Measurements from ENCODE around the gene TTC33.
A peak's percentile ranks its signal among the peaks of the same experiment; 100 is the strongest.
"Not testable (repeated sequence)": the region's sequence is repeated elsewhere in the genome, so short reads cannot be mapped to it uniquely, and the experiment has no call there.

Gene TTC33

DNA sequence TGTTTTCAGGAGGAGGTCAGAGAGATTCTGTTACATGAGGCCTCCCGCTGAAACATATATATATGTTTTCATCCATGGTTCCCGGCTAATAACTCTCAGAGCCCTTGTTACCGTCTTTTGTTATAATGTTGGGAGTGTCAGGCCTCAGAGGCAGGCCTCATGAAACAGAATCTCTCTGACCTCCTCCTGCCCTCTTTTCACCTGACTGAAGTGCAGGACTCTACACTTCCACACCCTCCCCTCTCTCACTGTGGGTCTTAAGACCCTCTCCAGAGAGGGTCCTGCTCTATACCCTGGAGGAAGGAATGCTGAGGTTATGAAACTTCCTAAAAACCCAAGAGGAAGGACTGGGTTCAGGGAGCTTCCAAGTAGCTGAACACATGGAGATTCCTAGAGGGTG is 104.6 kb downstream of the TTC33 start:
- DNase-seq: no peak

DNA sequence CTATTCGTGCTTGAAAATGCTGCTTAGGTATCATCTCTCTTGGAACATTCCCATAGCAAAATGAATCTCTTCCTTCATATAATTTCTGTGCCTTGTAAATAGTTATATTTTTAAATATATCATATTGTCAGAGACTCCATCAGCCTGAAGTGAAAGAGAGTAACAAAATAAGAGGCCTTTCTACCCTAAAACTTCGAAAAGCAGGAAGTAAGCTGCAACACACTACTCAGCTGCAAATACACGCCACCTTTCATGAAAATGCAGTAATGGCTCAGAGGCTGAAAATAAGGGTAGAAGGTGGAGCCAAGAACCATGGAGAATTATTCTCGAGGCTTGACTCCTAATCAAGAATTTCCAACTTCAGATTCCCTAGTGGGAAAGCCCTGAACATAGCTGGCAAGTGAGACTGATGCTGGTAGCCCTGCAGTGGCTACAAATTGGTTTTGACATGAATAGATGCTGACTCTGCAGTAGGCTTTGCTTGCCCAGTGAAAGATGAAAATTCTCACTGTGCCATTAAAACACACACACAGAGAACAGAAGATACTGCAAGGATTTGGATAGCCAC is 106.2 kb downstream of the TTC33 start:
- no peak for DNase-seq

DNA sequence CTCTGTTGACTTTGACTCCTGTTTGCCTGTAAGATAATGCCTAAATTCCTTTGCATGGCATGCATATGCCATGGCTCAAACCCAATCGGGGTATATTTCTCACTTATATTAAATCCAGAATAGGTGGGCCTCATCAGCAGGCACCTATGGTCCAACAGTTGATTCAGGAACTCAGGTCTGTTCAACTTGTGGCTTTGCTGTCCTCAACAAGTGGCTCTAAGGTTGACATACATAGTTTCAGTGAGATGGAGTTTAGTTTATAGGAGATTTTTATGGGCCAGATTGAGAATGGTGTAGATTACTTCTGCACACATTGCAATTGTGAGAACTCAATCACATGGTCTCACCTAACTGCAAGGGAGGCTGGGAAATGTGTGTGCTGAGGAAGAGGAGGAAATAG is 107.6 kb downstream of the TTC33 start:
- DNase-seq: no peak

DNA sequence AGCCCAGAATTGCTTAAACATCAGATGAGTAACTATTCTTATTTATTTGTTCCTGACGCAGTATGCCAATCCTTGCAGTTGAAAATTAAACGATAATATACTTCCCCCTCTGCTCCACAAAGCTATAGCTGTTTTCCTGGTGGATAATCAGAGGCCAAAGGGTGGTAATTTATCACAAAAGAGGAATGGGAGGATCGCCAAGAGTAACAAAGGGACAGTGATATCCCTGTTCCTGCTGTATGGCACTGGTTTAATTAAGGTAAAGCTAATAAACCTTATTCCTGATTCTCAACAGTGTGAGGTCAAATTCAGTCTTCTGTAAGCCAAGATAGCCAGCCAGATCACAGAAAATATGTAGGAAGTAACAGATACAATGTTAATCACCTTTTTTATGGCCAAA is 109.5 kb downstream of the TTC33 start:
- DNase-seq: no peak

DNA sequence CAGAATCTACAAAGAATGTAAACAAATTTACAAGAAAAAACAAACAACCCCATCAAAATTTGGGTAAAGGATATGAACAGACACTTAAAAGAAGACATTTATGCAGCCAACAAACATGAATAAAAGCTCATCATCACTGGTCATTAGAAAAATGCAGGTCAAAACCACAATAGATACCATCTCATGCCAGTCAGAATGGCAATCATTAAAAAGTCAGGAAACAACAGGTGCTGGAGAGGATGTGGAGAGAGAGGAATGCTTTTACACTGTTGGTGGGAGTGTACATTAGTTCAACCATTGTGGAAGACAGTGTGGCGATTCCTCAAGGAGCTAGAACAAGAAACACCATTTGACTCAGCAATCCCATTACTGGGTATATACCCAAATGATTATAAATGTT is 116.2 kb downstream of the TTC33 start:
- DNase-seq: not testable (repeated sequence)

DNA sequence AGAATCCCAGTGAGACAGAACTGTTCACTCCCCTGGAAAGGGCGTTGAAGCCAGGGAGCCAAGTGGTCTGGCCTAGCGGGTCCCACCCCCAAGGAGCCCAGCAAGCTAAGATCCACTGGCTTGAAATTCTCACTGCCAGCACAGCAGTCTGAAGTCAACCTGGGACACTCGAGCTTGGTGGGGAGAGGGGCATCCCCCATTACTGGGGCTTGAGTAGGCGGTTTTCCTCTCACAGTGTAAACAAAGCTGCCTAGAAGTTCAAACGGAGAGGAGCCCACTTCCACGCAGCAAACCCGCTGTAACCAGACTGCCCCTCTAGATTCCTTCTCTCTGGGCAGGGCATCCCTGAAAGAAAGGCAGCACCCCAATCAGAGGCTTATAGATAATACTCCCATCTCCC is 121.2 kb downstream of the TTC33 start:
- DNase-seq: no peak

DNA sequence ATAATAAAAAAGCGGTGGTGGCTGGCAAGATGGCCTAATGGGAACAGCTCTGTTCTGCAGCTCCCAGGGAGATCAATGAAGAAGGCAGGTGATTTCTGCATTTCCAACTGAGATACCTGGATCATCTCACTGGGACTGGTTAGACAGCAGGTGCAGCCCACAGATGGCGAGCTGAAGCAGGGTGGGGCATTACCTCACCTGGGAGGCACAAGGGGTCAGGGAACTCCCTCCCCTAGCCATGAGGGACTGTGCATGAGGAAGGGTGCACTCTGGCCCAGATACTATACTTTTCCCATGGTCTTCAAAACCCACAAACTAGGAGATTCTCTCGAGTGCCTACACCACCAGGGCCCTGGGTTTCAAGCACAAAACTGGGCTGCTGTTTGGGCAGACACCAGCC is 121.6 kb downstream of the TTC33 start:
- no peak for DNase-seq

DNA sequence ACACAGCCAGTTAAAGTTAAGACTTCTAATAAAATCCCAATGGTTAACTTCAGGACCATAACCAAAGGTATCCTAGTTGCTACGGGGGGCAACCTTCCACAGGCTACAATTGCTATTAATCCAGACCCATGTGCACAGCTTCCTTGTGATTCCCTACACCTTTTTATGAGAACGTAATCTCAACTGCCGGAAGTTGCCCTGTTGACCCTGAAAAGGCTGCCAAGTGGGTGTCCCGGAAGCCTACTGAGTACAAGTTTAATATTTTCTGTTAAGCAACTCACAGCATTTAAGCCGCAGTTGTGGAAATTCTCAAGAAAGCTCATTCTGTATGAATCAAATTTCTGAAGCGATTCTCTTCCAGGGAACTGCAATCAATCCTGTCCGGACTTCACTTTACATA is 124.5 kb downstream of the TTC33 start:
- DNase-seq: no peak

DNA sequence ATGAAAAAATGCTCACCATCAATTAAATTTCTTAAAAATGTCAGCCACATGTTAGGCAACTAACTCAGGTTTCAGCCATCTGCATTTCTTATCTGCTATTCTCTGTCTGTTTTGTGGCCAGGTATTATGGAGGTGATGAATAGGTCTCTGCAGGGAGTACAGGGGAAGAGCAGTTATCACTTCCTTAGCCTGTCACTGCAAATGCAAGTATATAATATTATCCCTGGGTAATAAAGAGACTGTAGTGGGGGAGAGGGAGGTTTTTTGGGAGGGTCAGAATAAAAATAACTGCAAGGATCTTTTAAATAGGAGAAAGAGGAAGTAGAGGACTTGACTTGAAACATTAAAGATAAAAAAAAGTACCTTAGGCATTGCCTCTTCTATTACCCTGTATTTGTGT is 125.6 kb downstream of the TTC33 start:
- peak in 1 of 2 donors; percentile 77 for DNase-seq

DNA sequence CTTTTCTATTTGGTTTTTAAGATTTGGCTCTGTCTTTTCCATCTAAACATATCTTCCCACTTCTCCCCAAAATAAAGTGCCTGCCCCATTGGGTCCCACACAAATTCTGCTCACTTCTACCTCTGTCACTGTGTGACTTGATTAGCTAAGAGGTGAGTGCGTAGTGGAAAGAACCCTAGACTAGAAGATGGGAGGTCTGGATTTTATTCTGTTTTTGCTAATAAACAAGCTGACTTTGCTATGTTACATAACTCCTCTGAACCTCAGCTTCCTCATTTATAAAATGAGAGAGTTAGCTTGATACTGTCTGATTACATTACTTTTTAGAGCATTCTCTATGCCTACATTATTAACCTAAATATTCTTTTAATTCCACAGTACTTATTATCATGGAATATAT is 127.4 kb downstream of the TTC33 start:
- DNase-seq: peak in 1 of 2 donors; percentile 90

DNA sequence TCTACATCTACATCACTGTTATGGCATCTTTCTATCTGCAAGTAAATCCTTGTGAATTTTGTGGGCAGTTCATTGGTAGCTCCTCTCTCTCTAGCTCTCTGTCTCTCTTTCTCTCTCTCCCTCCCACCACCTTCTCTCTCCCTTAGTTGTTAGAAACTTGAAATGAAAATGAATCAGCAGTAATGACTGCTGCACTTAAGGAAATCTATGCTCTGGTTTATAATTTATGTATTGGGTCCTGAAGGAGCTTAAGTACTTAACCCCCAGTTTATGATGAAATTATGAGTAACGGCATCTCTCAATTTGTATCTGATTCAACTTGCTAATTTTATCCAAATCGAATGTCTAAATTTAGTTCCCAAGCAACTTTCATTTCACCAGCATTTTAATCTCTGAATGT is 128.1 kb downstream of the TTC33 start:
- no peak for DNase-seq

DNA sequence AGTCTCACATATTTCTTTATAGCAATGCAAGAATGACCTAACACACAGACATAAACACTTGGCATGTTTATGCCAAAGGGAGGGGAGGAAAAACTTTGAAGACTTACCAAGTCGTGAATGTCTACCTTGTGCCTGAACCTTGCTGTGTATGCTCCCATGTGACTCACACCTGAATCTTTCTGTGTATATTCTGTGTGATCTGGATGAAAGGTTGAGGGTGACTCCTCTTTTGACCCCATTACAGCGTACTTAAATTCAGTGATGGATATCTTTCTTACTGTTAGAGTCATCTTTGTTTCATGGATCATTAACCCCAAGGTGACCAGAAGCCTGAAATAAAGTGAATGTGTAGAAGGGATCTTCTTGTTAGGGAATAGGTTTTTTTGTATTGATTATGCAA is 129.0 kb downstream of the TTC33 start:
- no peak for DNase-seq

DNA sequence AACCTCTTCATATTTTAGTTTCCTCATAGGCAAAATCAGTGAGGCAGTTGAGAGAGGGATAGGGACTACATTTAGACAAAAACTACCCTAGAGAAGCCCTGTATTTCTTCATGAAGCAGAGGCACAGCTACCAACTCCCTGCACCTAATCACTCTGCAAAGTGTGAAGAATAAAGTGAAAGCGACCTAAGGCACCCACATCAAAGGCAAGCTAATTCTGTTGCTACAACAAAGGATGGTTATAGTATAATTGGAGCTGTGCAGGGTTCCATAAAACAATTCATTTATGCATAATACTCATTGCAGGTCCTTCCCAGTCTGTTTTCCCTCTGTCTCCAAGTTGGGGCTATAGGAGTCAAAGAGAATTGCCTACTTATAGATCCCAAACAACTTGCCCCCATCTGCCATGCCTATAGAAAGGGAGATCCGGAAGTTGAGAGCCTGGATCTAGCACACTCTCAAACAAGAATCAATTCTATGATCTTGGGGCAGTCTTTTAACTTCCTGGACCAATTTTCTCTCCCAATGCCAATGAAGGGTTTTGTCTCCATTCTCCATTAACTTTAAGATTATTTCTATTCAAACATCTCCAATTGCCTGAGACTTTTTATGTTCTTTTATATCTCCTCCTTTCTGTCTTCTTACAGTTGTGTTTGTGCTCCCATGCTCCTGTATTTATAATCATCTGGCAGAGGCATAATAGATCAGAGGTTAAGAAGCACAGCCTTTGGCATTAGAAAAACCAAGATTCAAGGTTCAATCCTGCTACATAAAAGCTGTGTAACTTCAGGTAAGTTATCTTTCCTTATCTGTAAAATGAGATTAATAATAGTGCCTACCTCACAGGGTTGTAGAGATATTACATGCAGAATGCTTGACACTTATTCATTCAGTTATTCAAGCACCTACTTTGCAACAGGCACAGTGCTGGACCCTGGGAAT is 132.0 kb downstream of the TTC33 start:
- no peak for DNase-seq

DNA sequence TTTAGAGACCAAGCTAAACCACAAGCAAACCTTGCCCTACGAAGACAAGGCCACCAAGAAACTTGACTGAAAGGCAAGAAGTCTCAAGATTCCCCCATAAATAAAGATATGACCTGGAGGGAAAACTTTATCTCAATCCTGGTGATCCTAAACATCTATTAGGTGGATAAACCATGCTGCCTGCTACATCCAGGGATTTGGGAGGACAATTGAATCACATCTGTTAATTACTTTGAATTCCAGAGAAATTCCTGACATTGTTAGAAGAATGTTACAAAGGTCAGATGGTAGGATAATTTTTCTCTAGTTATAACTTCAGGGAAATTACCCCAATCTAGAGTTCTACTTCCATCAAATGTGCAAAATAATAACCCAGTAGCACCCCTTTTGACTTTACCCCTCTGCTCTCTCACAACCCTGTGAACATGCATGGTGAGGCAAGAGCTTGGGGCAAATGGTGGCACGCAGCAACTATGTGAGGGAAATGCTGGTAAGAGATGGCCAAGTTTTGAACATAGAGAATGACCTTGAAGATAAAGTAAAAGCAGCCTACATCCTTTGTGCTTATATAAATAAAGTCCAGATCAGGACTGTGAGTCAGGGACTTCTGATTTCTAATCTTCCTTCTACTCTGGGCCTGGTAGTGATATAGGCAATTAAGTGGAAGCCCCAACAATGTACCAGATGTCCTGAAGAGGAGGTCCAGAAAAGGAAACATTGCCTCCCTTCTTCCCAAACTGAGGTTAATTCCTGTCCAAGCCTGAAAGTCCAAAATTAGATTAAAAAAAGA is 133.1 kb downstream of the TTC33 start:
- no peak for DNase-seq

DNA sequence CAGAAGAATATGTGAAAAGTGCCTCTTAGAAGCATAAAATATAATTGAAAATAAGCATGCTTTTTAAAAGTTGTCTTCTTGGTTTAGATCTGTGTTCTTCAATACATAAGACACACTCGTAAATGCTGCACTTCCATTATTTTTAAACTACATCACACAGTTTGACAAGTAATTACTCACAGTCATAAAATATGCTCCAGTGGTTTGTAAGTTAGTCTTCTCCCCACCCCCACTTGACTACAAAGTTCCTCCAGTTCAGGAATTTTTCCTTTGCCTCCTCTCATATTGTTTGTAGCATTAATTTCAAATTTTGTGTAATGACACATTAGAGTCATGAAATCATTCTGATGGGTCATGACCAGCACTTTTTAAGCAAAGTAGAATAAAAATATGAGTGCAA is 136.3 kb downstream of the TTC33 start:
- no peak for DNase-seq

DNA sequence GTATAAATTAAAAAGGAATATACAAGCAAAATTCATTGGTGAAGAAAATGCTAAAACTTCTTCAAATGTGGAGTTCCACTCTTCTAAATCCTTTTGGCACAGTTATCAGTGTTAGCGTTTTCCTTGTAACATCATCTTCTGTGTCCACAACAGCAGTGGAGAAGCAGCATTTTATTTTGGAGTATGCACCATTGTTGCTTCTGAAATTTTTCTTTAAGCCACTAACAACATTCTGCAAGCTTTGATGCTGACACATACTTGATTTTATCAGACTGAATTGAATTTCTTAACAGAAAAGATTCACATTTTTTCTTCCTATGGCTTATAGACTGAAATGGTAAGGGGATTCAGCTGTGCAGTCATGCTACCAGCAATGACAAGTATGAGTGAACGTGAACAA is 136.8 kb downstream of the TTC33 start:
- DNase-seq: no peak

DNA sequence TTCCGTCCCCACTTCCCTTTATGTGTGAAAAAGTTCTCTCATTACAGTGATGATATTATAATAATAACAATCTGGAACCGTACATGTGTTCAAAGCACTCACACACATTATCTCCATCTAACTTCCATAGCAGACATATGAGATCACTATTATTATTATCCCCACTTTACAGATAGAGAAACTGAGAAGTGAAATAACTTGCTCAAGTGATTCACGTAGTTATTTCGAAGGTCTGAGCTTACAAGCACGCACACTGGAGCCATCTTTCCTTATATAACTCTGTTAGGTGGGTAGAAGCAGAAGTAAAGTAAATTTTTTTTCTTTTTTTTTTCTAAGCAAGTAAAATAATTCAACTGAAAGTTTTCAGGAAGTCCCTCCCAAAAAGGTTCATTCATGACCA is 139.0 kb downstream of the TTC33 start:
- peak in 1 of 2 donors; percentile 26 for DNase-seq

DNA sequence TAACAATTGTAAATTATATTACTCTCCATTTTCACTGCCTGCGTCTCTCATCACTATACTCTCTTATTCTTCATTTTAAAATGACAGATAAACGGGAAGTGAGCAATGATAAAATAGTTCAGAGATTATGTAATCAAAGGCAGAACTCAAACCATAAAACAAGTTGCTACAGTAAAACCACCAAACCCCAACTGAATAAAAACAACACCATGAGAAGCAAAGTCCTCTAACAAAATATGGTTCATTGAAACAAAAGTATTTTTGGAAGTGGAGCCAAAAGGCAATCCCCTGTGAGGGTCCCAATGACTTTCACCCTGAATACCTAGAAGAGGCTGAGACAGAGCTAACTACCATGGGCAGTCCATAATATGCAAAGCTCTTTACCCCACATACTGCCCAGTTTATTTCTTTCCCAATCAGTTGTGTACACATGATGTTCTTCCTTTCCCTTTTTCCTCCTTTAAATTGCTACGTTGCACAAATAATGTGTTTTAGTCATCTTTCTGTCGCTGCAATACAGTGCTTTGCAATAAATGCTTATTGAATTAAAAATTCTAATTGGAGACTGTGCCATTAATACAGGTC is 140.1 kb downstream of the TTC33 start:
- peak in 1 of 2 donors; percentile 67 for DNase-seq

DNA sequence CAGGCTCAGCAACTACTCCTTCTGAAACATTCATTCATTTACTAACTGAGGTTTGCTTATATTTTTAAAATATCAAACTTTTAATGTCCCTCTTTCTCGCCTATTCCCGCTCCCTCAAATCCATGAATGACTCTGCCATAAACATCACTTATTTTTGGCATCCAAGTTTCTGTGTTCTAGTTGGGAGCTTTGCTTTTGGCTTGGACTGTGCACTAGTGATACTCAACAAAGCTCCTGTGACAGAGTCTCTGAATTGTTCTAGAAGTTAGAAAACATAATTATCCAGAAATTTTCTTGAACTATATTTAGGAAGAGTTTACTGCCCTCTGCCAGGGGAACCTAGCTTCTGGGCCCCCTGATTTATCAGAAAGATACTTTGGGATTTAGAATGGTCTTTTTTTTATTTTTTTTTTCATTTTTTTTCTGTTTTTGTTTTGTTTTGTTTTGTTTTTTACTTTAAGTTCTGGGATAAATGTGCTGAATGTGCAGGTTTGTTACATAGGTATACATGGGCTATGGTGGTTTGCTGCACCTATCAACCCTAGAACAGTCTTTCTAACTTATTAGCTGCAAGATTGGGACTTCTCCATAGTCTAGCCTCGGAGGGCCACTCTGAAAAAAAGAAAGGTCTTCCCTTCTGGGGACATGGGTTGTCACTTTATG is 140.7 kb downstream of the TTC33 start:
- DNase-seq: no peak

DNA sequence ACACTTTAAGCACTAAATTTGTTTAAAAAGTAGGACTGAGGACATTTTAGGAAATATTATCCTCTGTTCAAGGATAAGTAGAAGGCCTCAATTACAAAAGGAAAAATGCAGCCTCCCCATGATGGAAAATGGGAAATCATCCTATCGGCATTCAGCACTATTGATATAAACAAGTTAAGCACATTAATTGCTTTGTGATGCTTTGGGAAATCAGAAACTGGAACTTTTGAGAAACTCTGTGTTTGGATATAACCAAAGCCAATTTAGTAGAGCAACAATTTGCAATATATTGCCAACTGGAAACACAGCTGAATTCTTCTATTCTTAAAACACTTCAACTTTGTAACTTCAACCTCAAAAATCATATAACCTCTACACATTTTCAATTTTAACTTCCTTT is 141.3 kb downstream of the TTC33 start:
- no peak for DNase-seq

DNA sequence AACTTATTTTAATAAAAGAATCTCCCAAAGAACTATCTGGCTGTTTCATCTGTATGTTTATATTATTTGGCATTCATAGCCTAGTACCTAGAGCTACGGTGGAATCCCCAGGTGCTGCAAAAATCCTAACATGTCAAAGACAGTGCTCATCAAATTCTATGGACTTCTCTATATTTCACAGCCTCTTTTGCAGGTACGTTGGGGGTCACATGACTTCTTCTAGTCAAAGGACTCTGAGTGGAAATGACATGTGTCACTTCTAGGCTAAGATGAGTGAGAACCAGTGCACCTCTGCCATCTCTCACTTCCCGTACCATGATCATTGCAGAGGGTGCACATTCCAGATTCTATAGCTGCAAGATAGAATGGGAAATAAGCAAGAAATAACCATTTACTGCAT is 148.6 kb downstream of the TTC33 start:
- no peak for DNase-seq

DNA sequence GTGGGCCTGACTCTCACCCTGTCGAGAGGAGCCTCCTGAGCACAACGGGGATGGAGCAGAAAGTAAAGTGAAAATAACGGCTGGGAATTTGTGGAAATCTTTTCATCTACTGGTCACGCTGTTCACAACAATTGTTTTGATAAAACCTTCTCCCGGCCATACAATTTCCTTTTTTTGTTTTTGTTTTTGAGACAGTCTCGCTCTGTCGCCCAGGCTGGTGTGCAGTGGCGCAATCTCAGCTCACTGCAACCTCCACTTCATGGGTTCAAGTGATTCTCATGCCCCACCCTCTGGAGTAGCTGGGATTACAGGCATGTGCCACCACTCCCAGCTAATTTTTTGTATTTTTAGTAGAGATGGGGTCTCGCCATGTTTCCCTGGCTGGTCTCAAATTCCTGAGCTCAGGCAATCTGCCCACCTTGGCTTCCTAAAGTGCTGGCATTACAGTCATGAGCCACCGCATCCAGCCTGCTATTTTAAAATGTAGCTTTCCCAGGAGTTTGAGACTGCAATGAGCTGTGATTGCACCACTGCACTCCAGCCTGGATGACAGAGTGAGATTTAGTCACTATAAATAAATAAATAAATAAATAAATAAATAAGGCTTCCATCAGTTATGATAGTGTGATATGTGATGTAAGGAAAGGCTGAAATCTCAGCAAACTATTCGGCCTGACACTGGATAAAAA is 149.5 kb downstream of the TTC33 start:
- no peak for DNase-seq
